Measurements from ENCODE around the gene PRKAB1. TPM values are rescaled to one million over a fixed set of nuclear protein-coding genes. Genes with fewer than 3 reads are reported as not detected.

The PRKAB1 gene
- total and polyA plus RNA-seq, 9 of the 15 experiments (the other 6 are each of a cell fraction or from before 2014, with no cell fraction given), result 32.6 to 94.2 (median 63.8) TPM

GRCh38 chr12:119667577-119668323, at the start of gene PRKAB1 (continued):
- TF ChIP-seq ZHX1 (conservative IDR thresholded peaks at IDR 0.05; ENCODE audit: low read length), result no peak; the same call in 1 of the 2 replicates
- TF ChIP-seq EGR1 (conservative IDR thresholded peaks at IDR 0.05), result no peak
- TF ChIP-seq JUND (IDR thresholded peaks at IDR 0.05; ENCODE audit: borderline replicate concordance, low read depth, low read length), result peak; percentile 58
- TF ChIP-seq JUND (tag; IDR thresholded peaks at IDR 0.05; ENCODE audit: borderline replicate concordance, low read depth, low read length), result peak; percentile 29; the same call in 1 of the 3 replicates
- no peak for TF ChIP-seq MTF1 (CRISPR knock-in tag; IDR thresholded peaks at IDR 0.05; ENCODE audit: borderline replicate concordance)
- TF ChIP-seq E2F8 (IDR thresholded peaks at IDR 0.05; ENCODE audit: low read depth, partially characterized antibody), result peak; percentile 91
- 0 out of 2 replicates have a peak, but pooled peaks have one; percentile 28 for TF ChIP-seq ZNF589 (CRISPR knock-in tag; IDR thresholded peaks at IDR 0.05; ENCODE audit: low read depth)
- peak; percentile 61 for TF ChIP-seq ZNF766 (CRISPR knock-in tag; conservative IDR thresholded peaks at IDR 0.05)
- TF ChIP-seq ELF1 (tag; IDR thresholded peaks at IDR 0.05), result peak; percentile 94
- TF ChIP-seq RBM17 (IDR thresholded peaks at IDR 0.05; ENCODE audit: borderline replicate concordance, low read depth, low read length), result no peak
- 0 out of 2 replicates have a peak, but pooled peaks have one; percentile 48 for TF ChIP-seq ZFPM2 (CRISPR knock-in tag; IDR thresholded peaks at IDR 0.05)
- TF ChIP-seq HNRNPK (IDR thresholded peaks at IDR 0.05; ENCODE audit: low read depth, low read length, poor library complexity, severe bottlenecking), result no peak
- peak; percentile 84 for TF ChIP-seq ZFX (CRISPR knock-in tag; IDR thresholded peaks at IDR 0.05)
- peak; percentile 80 to 81; a peak in 3 of 4 replicates for TF ChIP-seq MLLT1 (IDR thresholded peaks at IDR 0.05)
- no peak for TF ChIP-seq POLR2AphosphoS2 (IDR thresholded peaks at IDR 0.05; ENCODE audit: low read length)
- TF ChIP-seq HMGN3 (IDR thresholded peaks at IDR 0.05; ENCODE audit: borderline replicate concordance, extremely low read depth, insufficient read length, low read depth, low read length), result peak; percentile 95
- no peak for TF ChIP-seq ZNF133 (CRISPR knock-in tag; IDR thresholded peaks at IDR 0.05)
- TF ChIP-seq RHOXF2B (CRISPR knock-in tag; conservative IDR thresholded peaks at IDR 0.05), result no peak
- TF ChIP-seq ETS2 (tag; IDR thresholded peaks at IDR 0.05; ENCODE audit: borderline replicate concordance, poor library complexity, severe bottlenecking), result no peak
- no peak for TF ChIP-seq NELFE (IDR thresholded peaks at IDR 0.05; ENCODE audit: insufficient read depth, insufficient read length)
- TF ChIP-seq RNF2 (IDR thresholded peaks at IDR 0.05), result peak; percentile 58
- no peak for TF ChIP-seq ZNF408 (CRISPR knock-in tag; IDR thresholded peaks at IDR 0.05; ENCODE audit: low read depth)

Data from K562 (cell line).